ENCODE results near the gene TAC4. TPM values are rescaled to one million over a fixed set of nuclear protein-coding genes. Genes with fewer than 3 reads are reported as not detected.

Gene TAC4
- total RNA-seq, 1 experiment from 2014 or later = not detected

- Histone ChIP-seq H3K27me3 (ENCODE audit: insufficient read depth, low read length) (peaks cover 9% of the 10 kb centered on the region; the same call in 1 of the 2 replicates), H3K9ac (ENCODE audit: extremely low read depth, insufficient read length, low read length) (no peak overlapping the region), H3T11ph (ENCODE audit: low read length) (no peak overlapping the region), H3K9me3 (ENCODE audit: control insufficient read depth, low read depth, low read length) (no peaks in the 10 kb centered on the region), H3K27ac (ENCODE audit: insufficient read length, low read depth, low read length) (no peak overlapping the region), H2BK120ac (ENCODE audit: low read depth, low read length, poor library complexity, severe bottlenecking) (no peak overlapping the region), H4K91ac (ENCODE audit: insufficient read length, low read depth, low read length) (no peak overlapping the region), H3K56ac (ENCODE audit: insufficient read length, low read depth, low read length) (no peak overlapping the region), H3K4me2 (ENCODE audit: insufficient read depth, insufficient read length, low read length) (no peak overlapping the region), H3K23ac (ENCODE audit: insufficient read length, low read depth, low read length) (no peak overlapping the region), H2AK5ac (ENCODE audit: insufficient read length, low read length) (no peak overlapping the region), H2AFZ (ENCODE audit: low read length) (no peak overlapping the region), H3K79me1 (ENCODE audit: insufficient read depth, low read depth, low read length, poor library complexity, severe bottlenecking) (no peaks in the 10 kb centered on the region), H3K4me1 (ENCODE audit: insufficient read depth, low read length) (peaks cover 1% of the 10 kb centered on the region; the same call in 1 of the 2 replicates), H3K14ac (ENCODE audit: insufficient read depth, low read length) (no peak overlapping the region), H4K8ac (replicated peaks; ENCODE audit: insufficient read length, low read depth, low read length) (no peak overlapping the region), H3K18ac (ENCODE audit: insufficient read length, low read depth, low read length) (no peak overlapping the region), H2BK5ac (ENCODE audit: insufficient read length, low read length) (no peak overlapping the region), H2BK12ac (ENCODE audit: insufficient read length, low read depth, low read length) (no peak overlapping the region), H4K5ac (ENCODE audit: insufficient read length, low read depth, low read length) (no peak overlapping the region), H3K79me2 (ENCODE audit: insufficient read depth, low read length) (no peaks in the 10 kb centered on the region), H2BK15ac (ENCODE audit: low read depth, low read length) (no peak overlapping the region), H2BK20ac (ENCODE audit: low read depth, low read length, poor library complexity, severe bottlenecking) (no peak overlapping the region), H3K4ac (ENCODE audit: low read depth, low read length) (no peak overlapping the region), H4K20me1 (ENCODE audit: control insufficient read depth, insufficient read depth, insufficient read length) (no peaks in the 10 kb centered on the region), H3K23me2 (ENCODE audit: insufficient read length, low read depth, low read length, poor library complexity, severe bottlenecking) (no peaks in the 10 kb centered on the region)
- TF ChIP-seq, protein P1, sequence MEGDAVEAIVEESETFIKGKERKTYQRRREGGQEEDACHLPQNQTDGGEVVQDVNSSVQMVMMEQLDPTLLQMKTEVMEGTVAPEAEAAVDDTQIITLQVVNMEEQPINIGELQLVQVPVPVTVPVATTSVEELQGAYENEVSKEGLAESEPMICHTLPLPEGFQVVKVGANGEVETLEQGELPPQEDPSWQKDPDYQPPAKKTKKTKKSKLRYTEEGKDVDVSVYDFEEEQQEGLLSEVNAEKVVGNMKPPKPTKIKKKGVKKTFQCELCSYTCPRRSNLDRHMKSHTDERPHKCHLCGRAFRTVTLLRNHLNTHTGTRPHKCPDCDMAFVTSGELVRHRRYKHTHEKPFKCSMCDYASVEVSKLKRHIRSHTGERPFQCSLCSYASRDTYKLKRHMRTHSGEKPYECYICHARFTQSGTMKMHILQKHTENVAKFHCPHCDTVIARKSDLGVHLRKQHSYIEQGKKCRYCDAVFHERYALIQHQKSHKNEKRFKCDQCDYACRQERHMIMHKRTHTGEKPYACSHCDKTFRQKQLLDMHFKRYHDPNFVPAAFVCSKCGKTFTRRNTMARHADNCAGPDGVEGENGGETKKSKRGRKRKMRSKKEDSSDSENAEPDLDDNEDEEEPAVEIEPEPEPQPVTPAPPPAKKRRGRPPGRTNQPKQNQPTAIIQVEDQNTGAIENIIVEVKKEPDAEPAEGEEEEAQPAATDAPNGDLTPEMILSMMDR (conservative IDR thresholded peaks at IDR 0.05) = no peak
- Mint-ChIP-seq H3K27ac (no peak overlapping the region), H3K4me1 (peaks cover 15 to 29% of the 10 kb centered on the region in 2 experiments), H3K9me3 (no peaks in the 10 kb centered on the region), H3K36me3 (ENCODE audit: insufficient read depth in 1 of 3, low read depth in 3 of 3) (no peaks in the 10 kb centered on the region), H3K27me3 (ENCODE audit: low read depth) (peaks cover 48% of the 10 kb centered on the region), H3K4me3 (no peak overlapping the region)
- no CpG with 5 or more reads among the region's 10 CpGs for WGBS (ENCODE audit: extremely low coverage, insufficient read length, low lambda C conversion rate)
- no peak for DNase-seq
These were observed 44.0 kb upstream of the TAC4 start for GRCh38 chr17:49891694-49892389.
